Stimulated activated CD8-positive, alpha-beta memory T cell treated with anti-CD3 and anti-CD28 coated beads, Interleukin-2, amount 100 ng/mL, for 48 hours (primary cell): ENCODE results near the gene SPATC1L.

Experiments
- DNase-seq, 2 donors: peaks; one replicate each; pipeline ENCODE4 v3.0.0-alpha.2; 2020; ENCODE audit warnings: low read depth in 2 of 2

SPATC1L gene

GRCh38 chr21:46131838-46132651 lies 52.2 kb downstream of the SPATC1L start:
- DNase-seq, result no peak

GRCh38 chr21:46131588-46131837 lies 52.7 kb downstream of the SPATC1L start:
- no peak for DNase-seq

GRCh38 chr21:46130831-46131587 lies 53.2 kb downstream of the SPATC1L start:
- DNase-seq, result no peak

GRCh38 chr21:46129846-46130651 lies 54.2 kb downstream of the SPATC1L start:
- no peak for DNase-seq

GRCh38 chr21:46128933-46129571 lies 55.2 kb downstream of the SPATC1L start:
- DNase-seq, result no peak

- no peak for DNase-seq
Observed at GRCh38 chr21:46128106-46128932, 55.9 kb downstream of the SPATC1L start.

- DNase-seq, result no peak
Observed at GRCh38 chr21:46127239-46128105, 56.8 kb downstream of the SPATC1L start.

- DNase-seq, result no peak
Observed at GRCh38 chr21:46126309-46127238, 57.7 kb downstream of the SPATC1L start.

- no peak for DNase-seq
Observed at GRCh38 chr21:46125846-46126301, 58.4 kb downstream of the SPATC1L start.

GRCh38 chr21:46124926-46125845 lies 59.1 kb downstream of the SPATC1L start:
- no peak for DNase-seq

- DNase-seq, result no peak
Observed at GRCh38 chr21:46124083-46124925, 60.0 kb downstream of the SPATC1L start.

- no peak for DNase-seq
Observed at GRCh38 chr21:46122758-46123683, 61.2 kb downstream of the SPATC1L start.

GRCh38 chr21:46122237-46122671 lies 62.0 kb downstream of the SPATC1L start:
- no peak for DNase-seq

GRCh38 chr21:46121286-46122221 lies 62.7 kb downstream of the SPATC1L start:
- no peak for DNase-seq
